ENCODE data around the gene CAPZB. TPM values are rescaled to one million over a fixed set of nuclear protein-coding genes. Genes with fewer than 3 reads are reported as not detected.

The CAPZB gene
- total and polyA plus RNA-seq, 2 donors (not counting 3 experiments of a cell fraction or from before 2014, with no cell fraction given): 196 to 347 TPM

GRCh38 chr1:19323987-19324664, 161.2 kb downstream of the CAPZB start:
- CTCF ChIA-PET: no interaction called here
- dilution Hi-C loops (cut with MboI; ENCODE audit: extremely low pct_ligation_motif_present, low sequenced_read_pairs): no loop called here
- H3K4me2 ChIP-seq (ENCODE audit: insufficient read depth, low read length): no peak overlapping the region

More at GRCh38 chr1:19323987-19324664, 161.2 kb downstream of the CAPZB start:
- Histone ChIP-seq H3K27me3 (ENCODE audit: control insufficient read depth in 2 of 2, insufficient read depth in 2 of 2, low read length in 2 of 2) (no peaks in the 10 kb centered on the region), H3K9ac (replicated peaks; ENCODE audit: extremely low read depth, insufficient read depth, low read length) (no peak overlapping the region), H3K9me3 (replicated peaks; ENCODE audit: control insufficient read depth, insufficient read depth, low read length) (no peaks in the 10 kb centered on the region), H4K20me1 (replicated peaks; ENCODE audit: control insufficient read depth, extremely low read depth, insufficient read depth, low read length) (no peaks in the 10 kb centered on the region), H3K4me3 (replicated peaks in 1 of 3; ENCODE audit: insufficient read depth in 1 of 3, low read depth in 1 of 3, low read length in 3 of 3) (no peak overlapping the region), H3K9me1 (replicated peaks; ENCODE audit: control insufficient read depth, extremely low read depth, insufficient read depth, low read length) (no peaks in the 10 kb centered on the region), H3K36me3 (ENCODE audit: control insufficient read depth in 2 of 2, extremely low read depth in 1 of 2, insufficient read depth in 2 of 2, low read length in 2 of 2) (peaks cover 4 to 37% of the 10 kb centered on the region in 2 experiments), H2AFZ (ENCODE audit: low read depth, low read length) (no peak overlapping the region), H3K27ac (ENCODE audit: insufficient read depth, low read depth, low read length) (no peak overlapping the region), H3K4me1 (ENCODE audit: control insufficient read depth, extremely low read depth, insufficient read depth, low read length) (no peaks in the 10 kb centered on the region), H3K79me2 (ENCODE audit: control insufficient read depth, insufficient read depth, low read length) (no peaks in the 10 kb centered on the region)
- FAIRE-seq (no peak), DNase-seq (ENCODE audit: low read depth, low spot score) (no peak)
- no peak for TF ChIP-seq POLR2A (IDR thresholded peaks at IDR 0.05; ENCODE audit: low read depth, low read length)
- TF ChIP-seq EZH2 (IDR thresholded peaks at IDR 0.05; ENCODE audit: borderline replicate concordance, low read depth, low read length, severe bottlenecking): no peak
- TF ChIP-seq MYC (IDR thresholded peaks at IDR 0.05; ENCODE audit: low read depth, low read length): no peak
- TF ChIP-seq MAX (IDR thresholded peaks at IDR 0.05; ENCODE audit: insufficient read depth, insufficient read length): no peak
- TF ChIP-seq GATA2 (IDR thresholded peaks at IDR 0.05; ENCODE audit: insufficient read depth, insufficient read length, low read depth, low read length): no peak
- TF ChIP-seq FOS (IDR thresholded peaks at IDR 0.05; ENCODE audit: borderline replicate concordance, insufficient read depth, low read length): no peak
- TF ChIP-seq CTCF (IDR thresholded peaks at IDR 0.05; ENCODE audit: extremely low read depth in 1 of 2, insufficient read depth in 1 of 2, low read depth in 1 of 2, low read length in 2 of 2): no peak
- TF ChIP-seq JUN (IDR thresholded peaks at IDR 0.05; ENCODE audit: borderline replicate concordance, insufficient read depth, insufficient read length, low read depth): no peak
- no peak for TF ChIP-seq POLR2AphosphoS5 (IDR thresholded peaks at IDR 0.05; ENCODE audit: insufficient read depth, low read depth, low read length)
- BruUV-seq (replicated peaks): no TSS peak
- POLR2A ChIA-PET: no interaction called here
- intact Hi-C loops (cut with micrococcal nuclease): no loop called here
